LNCaP clone FGC (cell line): ENCODE results near the gene AMBRA1.

Experiments used
- DNase-seq: peaks from one replicate; pipeline ENCODE4 v3.0.0-alpha.2; 2011; ENCODE audit warnings: low read depth
- H3K4me3 ChIP-seq: 2 replicates; pipeline ENCODE4 v1.5.1; 2011; ENCODE audit warnings: mild to moderate bottlenecking, low read depth, low read length, control low read depth
- TF ChIP-seq, protein P1 (sequence below): IDR thresholded peaks from 2 replicates; pipeline ENCODE4 v1.5.1; 2012; ENCODE audit warnings: mild to moderate bottlenecking; ENCODE audit not compliant: control insufficient read depth, insufficient read depth; ENCODE audit errors: extremely low read depth

AMBRA1 gene

DNA sequence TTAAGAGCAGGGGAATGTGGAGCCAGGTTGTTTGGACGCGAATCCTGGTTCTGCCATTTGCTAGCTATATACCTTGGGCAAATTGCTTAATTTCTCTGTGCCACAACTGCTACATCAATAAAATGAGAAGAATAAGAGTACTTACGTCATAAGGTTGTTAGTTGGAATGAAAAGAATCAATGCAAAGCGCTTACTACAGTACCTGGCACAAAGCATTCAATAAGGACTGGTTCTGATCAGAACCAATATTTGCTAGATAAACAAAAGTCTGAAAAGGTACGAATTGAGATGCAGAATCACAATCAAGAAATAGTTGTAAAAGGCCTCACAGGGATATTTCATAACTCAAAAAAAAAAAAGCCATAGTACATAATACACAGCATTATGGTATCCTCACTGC lies 11.2 kb downstream of the AMBRA1 start:
- no peak overlapping the region for H3K4me3 ChIP-seq
- TF ChIP-seq, protein P1, sequence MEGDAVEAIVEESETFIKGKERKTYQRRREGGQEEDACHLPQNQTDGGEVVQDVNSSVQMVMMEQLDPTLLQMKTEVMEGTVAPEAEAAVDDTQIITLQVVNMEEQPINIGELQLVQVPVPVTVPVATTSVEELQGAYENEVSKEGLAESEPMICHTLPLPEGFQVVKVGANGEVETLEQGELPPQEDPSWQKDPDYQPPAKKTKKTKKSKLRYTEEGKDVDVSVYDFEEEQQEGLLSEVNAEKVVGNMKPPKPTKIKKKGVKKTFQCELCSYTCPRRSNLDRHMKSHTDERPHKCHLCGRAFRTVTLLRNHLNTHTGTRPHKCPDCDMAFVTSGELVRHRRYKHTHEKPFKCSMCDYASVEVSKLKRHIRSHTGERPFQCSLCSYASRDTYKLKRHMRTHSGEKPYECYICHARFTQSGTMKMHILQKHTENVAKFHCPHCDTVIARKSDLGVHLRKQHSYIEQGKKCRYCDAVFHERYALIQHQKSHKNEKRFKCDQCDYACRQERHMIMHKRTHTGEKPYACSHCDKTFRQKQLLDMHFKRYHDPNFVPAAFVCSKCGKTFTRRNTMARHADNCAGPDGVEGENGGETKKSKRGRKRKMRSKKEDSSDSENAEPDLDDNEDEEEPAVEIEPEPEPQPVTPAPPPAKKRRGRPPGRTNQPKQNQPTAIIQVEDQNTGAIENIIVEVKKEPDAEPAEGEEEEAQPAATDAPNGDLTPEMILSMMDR = no peak
- DNase-seq = no peak

GRCh38 chr11:46577058-46577457 lies 16.8 kb downstream of the AMBRA1 start:
- DNase-seq = no peak
- H3K4me3 ChIP-seq = no peak overlapping the region
- TF ChIP-seq, protein P1 = no peak

DNA sequence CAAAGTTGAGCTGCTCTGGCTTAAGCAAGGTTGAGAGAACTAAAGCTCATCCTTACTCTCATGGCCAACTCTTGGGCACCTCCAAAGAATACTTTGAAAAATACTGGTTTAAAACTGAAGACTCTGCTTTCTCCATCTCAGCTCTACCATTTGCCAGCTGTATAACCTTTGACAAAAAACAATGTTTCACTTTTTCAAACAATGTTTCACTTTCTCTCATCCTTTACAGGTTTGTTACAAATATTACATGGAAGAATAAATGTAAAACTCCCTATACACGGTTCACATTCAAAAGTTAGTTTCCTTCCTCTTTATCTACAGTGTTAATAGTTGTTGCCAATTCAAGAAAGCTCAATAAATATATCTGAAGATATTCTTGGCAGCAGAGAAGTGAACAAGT lies 19.2 kb downstream of the AMBRA1 start:
- no peak overlapping the region for H3K4me3 ChIP-seq
- TF ChIP-seq, protein P1 = no peak

DNA sequence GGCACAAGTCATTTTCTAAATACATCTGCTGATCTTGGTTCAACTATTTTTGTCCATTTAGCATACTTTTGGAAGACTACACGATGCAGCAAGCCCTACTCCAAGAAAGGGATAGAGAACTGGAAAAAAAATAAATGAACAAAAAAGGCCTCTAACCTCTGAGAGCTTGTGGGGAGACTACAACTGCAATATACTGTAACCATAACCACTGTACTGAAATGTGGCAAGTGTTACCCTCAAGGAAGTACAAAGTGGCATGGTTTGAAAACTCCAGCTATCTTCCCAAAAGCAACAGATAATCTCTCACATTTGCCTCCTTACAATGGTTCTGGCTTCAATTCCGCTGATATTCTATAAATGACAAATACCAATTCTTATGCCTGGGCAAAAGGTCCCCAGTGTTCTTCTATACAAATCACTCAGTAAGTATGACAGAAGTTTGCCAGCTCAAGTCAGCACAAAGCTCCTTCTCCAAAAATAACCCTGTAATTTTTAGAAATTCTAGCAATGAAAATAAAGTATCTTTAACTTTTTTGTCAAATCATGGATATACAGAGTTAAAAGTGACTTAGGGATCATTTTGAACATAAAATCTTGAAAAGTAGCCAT lies 22.9 kb downstream of the AMBRA1 start:
- TF ChIP-seq, protein P1 = no peak
- no peak overlapping the region for H3K4me3 ChIP-seq
- no peak for DNase-seq

More for the DNA sequence above, 19.2 kb downstream of the AMBRA1 start:
- no peak for DNase-seq

DNA sequence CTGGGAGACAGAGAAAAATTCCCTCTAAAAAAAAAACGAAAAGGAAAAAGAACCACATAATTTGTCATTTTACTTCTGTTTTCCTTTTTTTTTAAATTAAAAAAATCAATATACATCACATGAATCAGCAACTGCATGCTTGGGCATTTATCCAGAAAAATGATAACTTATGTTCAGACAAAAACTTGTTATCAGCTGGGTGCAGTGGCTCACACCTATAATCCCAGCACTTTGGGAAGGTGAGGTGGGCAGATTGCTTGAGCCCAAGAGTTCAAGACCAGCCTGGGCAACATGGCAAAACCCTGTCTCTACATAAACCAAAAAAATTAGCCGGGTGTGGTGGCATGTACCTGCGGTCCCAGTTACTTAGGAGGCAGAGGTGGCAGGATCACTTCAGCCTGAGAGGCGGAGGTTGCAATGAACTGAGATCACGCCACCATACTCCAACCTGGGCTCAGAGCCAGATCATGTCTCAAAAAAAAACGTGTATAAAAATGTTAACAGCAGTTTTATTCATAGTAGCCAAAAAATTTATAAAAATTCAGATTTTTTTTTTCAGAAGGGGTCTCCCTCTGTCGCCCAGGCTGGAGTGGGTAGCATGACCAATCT lies 28.5 kb downstream of the AMBRA1 start:
- TF ChIP-seq, protein P1 = no peak
- no peak for DNase-seq
- H3K4me3 ChIP-seq = no peak overlapping the region

GRCh38 chr11:46564459-46564858 lies 29.4 kb downstream of the AMBRA1 start:
- DNase-seq = no peak
- no peak overlapping the region for H3K4me3 ChIP-seq
- TF ChIP-seq, protein P1 = no peak

DNA sequence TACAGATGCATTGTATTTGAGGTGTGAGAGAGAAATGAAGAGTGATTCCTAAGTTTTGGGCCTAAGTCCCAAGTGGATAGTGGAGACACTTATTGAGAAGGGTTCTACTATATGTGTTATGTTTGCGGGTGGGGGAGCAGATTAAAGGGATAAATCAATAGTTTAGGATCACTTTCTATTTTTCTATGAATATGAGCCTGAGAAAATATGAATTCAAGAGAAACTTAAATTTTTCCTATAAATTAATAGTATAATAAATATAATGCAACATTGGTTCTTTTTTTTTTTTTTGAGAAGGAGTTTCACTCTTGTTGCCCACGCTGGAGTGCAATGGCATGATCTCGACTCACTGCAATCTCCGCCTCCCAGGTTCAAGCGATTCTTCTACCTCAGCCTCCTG lies 31.3 kb downstream of the AMBRA1 start:
- TF ChIP-seq, protein P1 = no peak
- no peak for DNase-seq
- no peak overlapping the region for H3K4me3 ChIP-seq
